Activated CD4-positive, alpha-beta T cell treated with anti-CD3 and anti-CD28 coated beads, Interleukin-2, amount 10 ng/mL, durations not matched to agents 7 days and 5 days (primary cell): ENCODE data around the gene SPSB2. TPM values are rescaled to one million over a fixed set of nuclear protein-coding genes. Genes with fewer than 3 reads are reported as not detected.

Experiments
- CTCF ChIA-PET: fragments of 350-600 bp; sonication (Branson Sonifier 250); formaldehyde crosslinking; loops from one replicate; lab custom pipeline; 2021; ENCODE audit warnings: antibody characterized with exemption; lab: Charles Lee
- POLR2A ChIA-PET: fragments of 350-600 bp; sonication (Branson Sonifier 250); formaldehyde crosslinking; loops from one replicate; lab custom pipeline; 2021; ENCODE audit warnings: antibody characterized with exemption; lab: Charles Lee
- DNase-seq: peaks from one replicate; pipeline ENCODE4 v3.0.0-alpha.2; 2020
- H3K27ac Mint-ChIP-seq: one replicate; pipeline ENCODE4 v1.8.0; 2021; ENCODE audit warnings: mild to moderate bottlenecking, moderate library complexity, mixed read lengths
- H3K27me3 Mint-ChIP-seq: one replicate; pipeline ENCODE4 v1.8.0; 2021; ENCODE audit warnings: mixed read lengths
- H3K36me3 Mint-ChIP-seq: one replicate; pipeline ENCODE4 v1.8.0; 2021; ENCODE audit warnings: low read depth, mixed read lengths
- H3K4me1 Mint-ChIP-seq: one replicate; pipeline ENCODE4 v1.8.0; 2021; ENCODE audit warnings: mixed read lengths
- H3K4me3 Mint-ChIP-seq: one replicate; pipeline ENCODE4 v1.8.0; 2021; ENCODE audit warnings: mild to moderate bottlenecking, moderate library complexity, mixed read lengths
- H3K9me3 Mint-ChIP-seq: one replicate; pipeline ENCODE4 v1.8.0; 2021; ENCODE audit warnings: mixed read lengths
- total RNA-seq, 2 experiments: library from RNA; stranded (reverse); gene quantifications; one replicate each; pipeline ENCODE4 v1.2.3, GENCODE V29; 2021

Gene SPSB2
- total RNA-seq, 2 experiments from 2014 or later, result 15.4 to 17.3 TPM

DNA sequence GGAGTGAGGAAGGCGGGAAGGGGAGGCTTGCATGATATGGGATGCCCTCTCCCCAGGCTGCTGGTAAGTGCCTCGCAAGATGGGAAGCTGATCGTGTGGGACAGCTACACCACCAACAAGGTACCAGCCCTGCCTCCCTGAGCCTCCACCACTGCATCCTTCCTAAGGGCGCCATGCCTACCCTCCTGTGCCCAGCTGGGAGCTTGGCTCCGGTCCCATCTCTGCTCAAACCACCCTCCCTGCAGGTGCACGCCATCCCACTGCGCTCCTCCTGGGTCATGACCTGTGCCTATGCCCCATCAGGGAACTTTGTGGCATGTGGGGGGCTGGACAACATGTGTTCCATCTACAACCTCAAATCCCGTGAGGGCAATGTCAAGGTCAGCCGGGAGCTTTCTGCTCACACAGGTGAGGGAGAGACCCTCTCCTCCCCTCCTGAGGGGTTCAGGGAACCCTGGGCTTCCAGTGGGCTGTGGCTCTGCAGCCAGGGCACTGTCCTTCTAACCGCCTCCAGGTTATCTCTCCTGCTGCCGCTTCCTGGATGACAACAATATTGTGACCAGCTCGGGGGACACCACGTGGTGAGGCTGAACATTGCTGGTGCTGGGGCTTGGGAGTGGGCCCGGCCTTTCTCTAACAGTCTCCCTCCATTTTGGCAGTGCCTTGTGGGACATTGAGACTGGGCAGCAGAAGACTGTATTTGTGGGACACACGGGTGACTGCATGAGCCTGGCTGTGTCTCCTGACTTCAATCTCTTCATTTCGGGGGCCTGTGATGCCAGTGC, 29.8 kb downstream of the SPSB2 start:
- no peaks in the 10 kb centered on the region for H3K27me3 Mint-ChIP-seq
- no peak for DNase-seq
- ChIA-PET CTCF (interaction anchor here (1.2 to 4.6 kb wide), 7 partner anchors 8 to 90 kb away, joined by 5 to 24 read pairs (median 6); partner anchors contain the start of genes CDCA3, MLF2, SPSB2 and USP5), POLR2A (no interaction called here)
- peaks cover 7% of the 10 kb centered on the region for H3K4me1 Mint-ChIP-seq
- no peak overlapping the region for H3K4me3 Mint-ChIP-seq
- peaks cover 20% of the 10 kb centered on the region for H3K36me3 Mint-ChIP-seq
- no peak overlapping the region for H3K27ac Mint-ChIP-seq
- no peaks in the 10 kb centered on the region for H3K9me3 Mint-ChIP-seq

DNA sequence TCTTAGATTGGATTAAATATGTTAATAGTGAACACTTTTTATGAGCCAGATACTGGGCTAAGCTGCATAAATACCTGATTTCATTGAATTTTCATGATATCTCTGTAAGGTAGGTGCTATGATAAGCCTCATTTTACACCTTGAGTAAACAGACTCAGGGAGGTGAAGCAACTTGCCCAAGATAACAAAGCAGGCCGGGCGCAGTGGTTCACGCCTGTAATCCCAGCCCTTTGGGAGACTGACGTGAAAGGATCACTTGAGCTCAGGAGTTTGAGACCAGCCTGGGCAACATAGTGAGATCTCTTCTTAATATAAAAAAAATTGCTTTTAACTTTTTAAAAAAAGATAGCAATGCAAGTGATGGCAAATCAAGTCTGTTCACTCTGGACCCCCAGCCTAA, 31.0 kb downstream of the SPSB2 start:
- Mint-ChIP-seq H3K4me1 (no peaks in the 10 kb centered on the region), H3K27me3 (no peaks in the 10 kb centered on the region), H3K9me3 (no peaks in the 10 kb centered on the region), H3K27ac (no peak overlapping the region), H3K36me3 (peaks cover 10% of the 10 kb centered on the region), H3K4me3 (no peak overlapping the region)
- no peak for DNase-seq
- CTCF ChIA-PET, result interaction anchor here (1.0 to 4.6 kb wide), 6 partner anchors 7 to 89 kb away, joined by 3 to 24 read pairs (median 8); partner anchors contain the start of genes CDCA3, MLF2, P3H3 and USP5
- POLR2A ChIA-PET, result no interaction called here

GRCh38 chr12:6840761-6841515, 32.2 kb downstream of the SPSB2 start, which contains the start of gene GNB3:
Gene GNB3, plus strand, starts transcription at chr12:6840925. Its CDS starts 363 bp downstream, at chr12:6841288.
- Mint-ChIP-seq H3K36me3 (peaks cover 2% of the 10 kb centered on the region), H3K4me3 (no peak within 1 kb of the TSS), H3K9me3 (no peaks in the 10 kb centered on the region), H3K4me1 (peaks cover 1% of the 10 kb centered on the region), H3K27ac (no peak within 1 kb of the TSS), H3K27me3 (no peaks in the 10 kb centered on the region)
- CTCF ChIA-PET, result interaction anchor here (0.8 to 4.6 kb wide), 7 partner anchors 10 to 50 kb away, joined by 3 to 24 read pairs (median 7); partner anchors contain the start of genes CDCA3, P3H3, SPSB2 and USP5
- DNase-seq, result no peak
- POLR2A ChIA-PET, result interaction anchor here (0.8 kb wide), 1 partner anchor 11 kb away, joined by 3 read pairs; the partner anchor contains the start of gene USP5

DNA sequence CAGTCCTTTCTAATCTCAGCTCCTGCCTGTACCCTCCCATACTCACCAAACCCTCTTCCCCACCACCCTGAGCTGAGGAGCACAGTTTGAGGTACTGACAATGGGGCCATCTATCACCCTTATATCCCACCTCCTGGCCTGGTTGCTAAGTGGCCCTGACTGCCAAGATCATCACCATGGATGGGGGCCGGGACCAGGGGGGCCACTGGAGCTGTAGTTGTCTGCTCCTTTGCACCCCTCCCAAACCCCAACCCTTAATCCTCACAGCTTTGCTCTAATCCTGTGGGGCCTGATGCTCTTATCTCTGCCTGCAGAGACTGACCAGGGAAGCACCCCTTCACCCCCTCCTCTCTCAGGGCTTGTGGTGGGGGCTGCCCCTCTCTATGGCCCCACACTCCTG, 32.8 kb downstream of the SPSB2 start:
- POLR2A ChIA-PET, result interaction anchor here (0.8 kb wide), 1 partner anchor 11 kb away, joined by 3 read pairs; the partner anchor contains the start of gene USP5
- no peak for DNase-seq
- CTCF ChIA-PET, result interaction anchor here (1.4 to 4.6 kb wide), 6 partner anchors 9 to 75 kb away, joined by 4 to 24 read pairs (median 8); partner anchors contain the start of genes CDCA3, P3H3, SPSB2 and USP5
- Mint-ChIP-seq H3K4me1 (peaks cover 5% of the 10 kb centered on the region), H3K4me3 (no peak overlapping the region), H3K27ac (no peak overlapping the region), H3K36me3 (no peaks in the 10 kb centered on the region), H3K27me3 (no peaks in the 10 kb centered on the region), H3K9me3 (no peaks in the 10 kb centered on the region)

- Mint-ChIP-seq H3K27me3 (no peaks in the 10 kb centered on the region), H3K4me1 (peaks cover 5% of the 10 kb centered on the region)
These were observed 33.5 kb downstream of the SPSB2 start for GRCh38 chr12:6839482-6840201.

DNA sequence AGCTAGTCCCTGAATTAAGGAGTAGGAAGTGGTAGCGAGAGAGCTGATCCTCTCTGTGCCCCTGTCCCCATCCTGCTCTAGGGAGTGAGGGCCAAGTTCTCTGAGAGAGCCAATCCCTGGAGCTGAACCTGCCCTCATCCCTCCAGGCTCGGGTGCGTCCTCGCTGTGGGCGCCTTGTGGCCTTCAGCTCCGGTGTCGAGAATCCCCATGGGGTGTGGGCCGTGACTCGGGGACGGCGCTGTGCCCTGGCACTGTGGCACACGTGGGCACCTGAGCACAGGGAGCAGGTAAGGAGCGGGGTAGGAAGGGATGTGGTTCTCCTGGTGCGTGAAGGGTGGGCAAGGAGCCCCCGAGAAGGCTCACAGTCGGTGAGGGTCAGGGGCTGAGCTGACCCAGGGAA, 34.2 kb downstream of the SPSB2 start:
- POLR2A ChIA-PET, result interaction anchor here (1.2 kb wide), 1 partner anchor 8 kb away, joined by 3 read pairs; no protein-coding TSS in a partner anchor
- H3K4me3 Mint-ChIP-seq, result no peak overlapping the region
- H3K9me3 Mint-ChIP-seq, result no peaks in the 10 kb centered on the region

More at GRCh38 chr12:6839482-6840201, 33.5 kb downstream of the SPSB2 start:
- no peaks in the 10 kb centered on the region for H3K9me3 Mint-ChIP-seq
- ChIA-PET POLR2A (interaction anchor here (0.6 to 1.2 kb wide), 3 partner anchors 9 to 281 kb away, joined by 3 read pairs; partner anchors contain the start of gene USP5), CTCF (interaction anchor here (0.9 to 4.6 kb wide), 8 partner anchors 11 to 88 kb away, joined by 3 to 24 read pairs (median 4); partner anchors contain the start of genes CDCA3, P3H3, SPSB2 and USP5)
- H3K27ac Mint-ChIP-seq, result no peak overlapping the region
- no peak overlapping the region for H3K4me3 Mint-ChIP-seq
- no peaks in the 10 kb centered on the region for H3K36me3 Mint-ChIP-seq
- no peak for DNase-seq

GRCh38 chr12:6837370-6838060, 35.6 kb downstream of the SPSB2 start:
- DNase-seq, result no peak
- H3K9me3 Mint-ChIP-seq, result no peaks in the 10 kb centered on the region
- no peak overlapping the region for H3K4me3 Mint-ChIP-seq
- H3K27me3 Mint-ChIP-seq, result no peaks in the 10 kb centered on the region
- POLR2A ChIA-PET, result no interaction called here
- no peaks in the 10 kb centered on the region for H3K36me3 Mint-ChIP-seq
- H3K27ac Mint-ChIP-seq, result no peak overlapping the region
- CTCF ChIA-PET, result interaction anchor here (0.8 to 4.3 kb wide), 8 partner anchors 9 to 84 kb away, joined by 3 to 22 read pairs (median 4); partner anchors contain the start of genes CDCA3, MLF2, SPSB2 and TPI1
- peaks cover 5% of the 10 kb centered on the region for H3K4me1 Mint-ChIP-seq

More for the DNA sequence above, 34.2 kb downstream of the SPSB2 start:
- Mint-ChIP-seq H3K27ac (no peak overlapping the region), H3K27me3 (no peaks in the 10 kb centered on the region), H3K4me1 (peaks cover 5% of the 10 kb centered on the region), H3K36me3 (no peaks in the 10 kb centered on the region)
- CTCF ChIA-PET, result interaction anchor here (0.9 to 2.3 kb wide), 6 partner anchors 10 to 87 kb away, joined by 3 to 7 read pairs (median 4); no protein-coding TSS in a partner anchor
- no peak for DNase-seq

- ChIA-PET CTCF (interaction anchor here (0.8 to 4.3 kb wide), 11 partner anchors 10 to 84 kb away, joined by 3 to 22 read pairs (median 4); partner anchors contain the start of genes CDCA3, MLF2, SPSB2 and TPI1), POLR2A (no interaction called here)
- H3K27ac Mint-ChIP-seq, result no peak overlapping the region
- H3K9me3 Mint-ChIP-seq, result no peaks in the 10 kb centered on the region
- DNase-seq, result no peak
- no peaks in the 10 kb centered on the region for H3K27me3 Mint-ChIP-seq
- H3K4me1 Mint-ChIP-seq, result peaks cover 5% of the 10 kb centered on the region
- H3K36me3 Mint-ChIP-seq, result no peaks in the 10 kb centered on the region
- no peak overlapping the region for H3K4me3 Mint-ChIP-seq
These were observed 36.3 kb downstream of the SPSB2 start for GRCh38 chr12:6836851-6837250.

GRCh38 chr12:6834873-6835272, 38.2 kb downstream of the SPSB2 start:
- peaks cover 18% of the 10 kb centered on the region for H3K27me3 Mint-ChIP-seq
- ChIA-PET POLR2A (interaction anchor here (0.6 kb wide), 1 partner anchor 124 kb away, joined by 3 read pairs; no protein-coding TSS in a partner anchor), CTCF (interaction anchor here (0.6 to 4.3 kb wide), 16 partner anchors 9 to 271 kb away, joined by 3 to 22 read pairs (median 4); partner anchors contain the start of genes CDCA3 and MLF2)
- H3K4me3 Mint-ChIP-seq, result no peak overlapping the region
- peaks cover 5% of the 10 kb centered on the region for H3K4me1 Mint-ChIP-seq
- H3K36me3 Mint-ChIP-seq, result no peaks in the 10 kb centered on the region
- no peak for DNase-seq
- no peaks in the 10 kb centered on the region for H3K9me3 Mint-ChIP-seq
- no peak overlapping the region for H3K27ac Mint-ChIP-seq

DNA sequence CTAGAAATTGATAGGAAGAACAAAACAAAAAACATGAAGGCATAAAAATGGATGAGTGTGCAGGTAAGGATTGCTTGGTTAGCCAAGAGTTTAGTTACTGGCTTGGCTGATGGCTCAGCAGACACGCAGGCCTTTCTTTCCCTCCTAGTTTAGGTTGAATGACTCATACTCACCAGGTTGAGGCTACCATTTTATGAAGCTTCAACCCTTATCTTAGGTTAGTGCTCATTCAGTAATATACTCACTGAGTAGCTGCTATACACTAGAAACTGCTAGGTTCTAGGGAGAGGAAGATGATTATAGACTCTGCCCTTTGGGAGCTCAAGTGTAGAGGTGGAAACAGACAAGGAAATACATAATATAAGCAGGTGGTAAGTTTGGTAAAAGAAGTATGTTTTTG, 38.8 kb downstream of the SPSB2 start:
- CTCF ChIA-PET, result interaction anchor here (0.6 to 4.3 kb wide), 14 partner anchors 10 to 271 kb away, joined by 3 to 22 read pairs (median 4); partner anchors contain the start of genes CDCA3 and MLF2
- Mint-ChIP-seq H3K36me3 (no peaks in the 10 kb centered on the region), H3K9me3 (no peaks in the 10 kb centered on the region), H3K4me3 (no peak overlapping the region), H3K4me1 (peaks cover 5% of the 10 kb centered on the region), H3K27ac (no peak overlapping the region), H3K27me3 (peaks cover 24% of the 10 kb centered on the region)
- no peak for DNase-seq
- POLR2A ChIA-PET, result interaction anchor here (0.6 kb wide), 2 partner anchors 124 to 279 kb away, joined by 3 read pairs; no protein-coding TSS in a partner anchor
